Esophagus (tissue), 2 donors: ENCODE measurements around the gene EXO5. TPM values are rescaled to one million over a fixed set of nuclear protein-coding genes. Genes with fewer than 3 reads are reported as not detected.

Experiments
- H3K27ac ChIP-seq, 2 donors: one replicate each; pipeline ENCODE4 v1.5.1; 2013; ENCODE audit warnings: low read depth in 2 of 2, mild to moderate bottlenecking in 2 of 2, inconsistent platforms in 1 of 2, low read length in 1 of 2, moderate library complexity in 1 of 2
- H3K27me3 ChIP-seq, 2 donors: one replicate each; pipeline ENCODE4 v1.6.1; 2013; ENCODE audit warnings: low read length in 2 of 2, control low read depth in 1 of 2, mild to moderate bottlenecking in 1 of 2; ENCODE audit not compliant: insufficient read depth in 2 of 2, control insufficient read depth in 1 of 2
- H3K36me3 ChIP-seq, 2 donors: one replicate each; pipeline ENCODE4 v1.6.1; 2013; ENCODE audit warnings: low read length in 1 of 2; ENCODE audit not compliant: control insufficient read depth in 2 of 2, insufficient read depth in 2 of 2
- H3K4me1 ChIP-seq, 2 donors: one replicate each; pipeline ENCODE4 v1.6.1; 2013; ENCODE audit warnings: low read length in 1 of 2; ENCODE audit not compliant: control insufficient read depth in 2 of 2, insufficient read depth in 2 of 2
- H3K4me3 ChIP-seq, 2 donors: one replicate each; pipeline ENCODE4 v1.5.1; 2013; ENCODE audit warnings: low read length in 2 of 2, mild to moderate bottlenecking in 2 of 2, low read depth in 1 of 2, moderate library complexity in 1 of 2
- H3K9me3 ChIP-seq, 2 donors: one replicate each; pipeline ENCODE4 v1.6.1; 2013; ENCODE audit warnings: mild to moderate bottlenecking in 2 of 2, low read depth in 1 of 2, low read length in 1 of 2, moderate library complexity in 1 of 2; ENCODE audit not compliant: control insufficient read depth in 2 of 2, insufficient read depth in 1 of 2
- WGBS, 2 donors: extraction: QIAGEN DNeasy Blood & Tissue Kit; methylation state at CpG; one replicate each; pipeline ENCODE4 v1.1.7; 2013; 5-methylcytosine and 5-hydroxymethylcytosine counted together
- polyA plus RNA-seq, 2 donors: library from polyadenylated mRNA; stranded (reverse); fragments of 200-250 nt; gene quantifications; one replicate each; pipeline ENCODE4 v1.2.3, GENCODE V29; 2013
- donor health status: healthy with polysubstance abuse.
- donor health status: Bipolar disorder and iron deficiency.

Gene EXO5
- polyA plus RNA-seq, 2 donors: 3.6 to 4.3 TPM

DNA sequence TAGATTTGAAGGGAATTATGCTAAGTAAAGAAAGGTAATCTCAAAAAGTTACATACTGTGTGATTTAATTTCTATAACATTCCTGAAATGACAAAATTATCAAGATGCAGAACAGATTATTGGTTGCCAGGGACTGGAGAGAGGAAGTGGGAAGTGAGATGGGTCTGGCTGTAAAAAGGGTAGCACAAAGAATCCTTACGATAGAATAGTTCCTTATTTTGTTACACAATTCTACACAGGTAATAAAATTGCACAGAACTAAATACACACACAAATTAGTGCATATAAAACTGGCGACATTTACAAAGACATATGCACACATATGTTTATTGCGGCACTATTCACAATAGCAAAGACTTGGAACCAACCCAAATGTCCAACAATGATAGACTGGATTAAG lies 56.3 kb downstream of the EXO5 start:
- Histone ChIP-seq H3K4me1 (no peaks in the 10 kb centered on the region), H3K27me3 (no peaks in the 10 kb centered on the region), H3K9me3 (no peaks in the 10 kb centered on the region), H3K27ac (no peak overlapping the region), H3K36me3 (no peaks in the 10 kb centered on the region), H3K4me3 (no peak overlapping the region)
- WGBS, 2 donors: 91 to 92% methylated on average over 3 of the region's 3 CpGs

Other genes with a start within 250 kb of the EXO5 start
- 1 to 10 TPM in 1 of 2 donors, under 1 TPM in 1; 0.54 to 1.3 TPM for gene COL9A2, start 191.5 kb upstream of the EXO5 start, polyA plus RNA-seq
- 10 to 100 TPM in 1 of 2 donors, 1 to 10 TPM in 1; 9.1 to 14.2 TPM for gene SMAP2, start 135.0 kb upstream of the EXO5 start, polyA plus RNA-seq
- under 1 TPM; 0.46 to 0.49 TPM for gene ZFP69B, start 58.3 kb upstream of the EXO5 start, polyA plus RNA-seq
- gene ZFP69, start 31.5 kb upstream of the EXO5 start, polyA plus RNA-seq: 1 to 10 TPM; 1.4 to 3.1 TPM
- gene ZNF684, start 22.9 kb downstream of the EXO5 start, polyA plus RNA-seq: 1 to 10 TPM; 1.3 to 1.7 TPM
- gene RIMS3, start 156.9 kb downstream of the EXO5 start, polyA plus RNA-seq: under 1 TPM; 0.35 to 0.56 TPM
- gene NFYC, start 182.9 kb downstream of the EXO5 start, polyA plus RNA-seq: 10 to 100 TPM; 24.8 to 37.2 TPM